ENCODE measurements around the gene ASXL3.

ASXL3 gene

DNA sequence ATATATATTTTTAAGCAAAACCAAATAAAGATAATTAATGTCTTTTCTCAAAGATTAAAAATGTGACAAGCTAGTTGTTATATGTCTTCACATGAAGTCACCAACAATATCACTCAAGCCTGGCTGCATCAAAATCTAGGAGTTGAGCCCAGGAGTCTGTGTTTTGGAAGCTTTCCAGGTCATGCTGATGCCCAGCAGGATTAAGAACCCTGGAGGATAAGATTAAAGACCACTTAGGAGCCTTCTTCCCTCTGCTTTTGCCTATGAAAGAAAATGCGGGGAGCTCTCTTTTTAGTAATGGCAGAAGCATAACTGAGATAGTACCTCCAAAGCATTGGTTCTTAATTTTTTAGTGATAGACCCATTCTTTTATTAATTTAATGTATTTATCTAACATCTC is 157.4 kb downstream of the ASXL3 start:
- no peak for DNase-seq

DNA sequence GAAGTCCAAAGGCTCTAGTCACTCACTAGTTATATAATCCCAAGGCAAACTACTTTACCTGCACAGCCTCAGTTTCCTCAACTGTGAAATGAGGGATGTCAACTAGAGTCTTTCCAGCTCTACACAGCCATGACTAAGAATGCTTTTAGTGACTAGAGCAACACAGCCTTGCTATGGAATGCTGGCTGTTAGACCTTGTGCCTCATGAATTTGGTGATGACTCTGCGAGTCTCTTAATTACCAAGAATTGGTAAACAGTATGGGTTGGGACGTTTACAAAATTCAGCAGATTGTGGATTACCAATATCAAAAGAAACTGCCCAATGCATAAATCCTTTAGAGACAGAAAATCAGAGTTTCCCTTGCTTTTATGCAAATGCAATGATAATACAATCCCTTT is 163.7 kb downstream of the ASXL3 start:
- no peak for DNase-seq

DNA sequence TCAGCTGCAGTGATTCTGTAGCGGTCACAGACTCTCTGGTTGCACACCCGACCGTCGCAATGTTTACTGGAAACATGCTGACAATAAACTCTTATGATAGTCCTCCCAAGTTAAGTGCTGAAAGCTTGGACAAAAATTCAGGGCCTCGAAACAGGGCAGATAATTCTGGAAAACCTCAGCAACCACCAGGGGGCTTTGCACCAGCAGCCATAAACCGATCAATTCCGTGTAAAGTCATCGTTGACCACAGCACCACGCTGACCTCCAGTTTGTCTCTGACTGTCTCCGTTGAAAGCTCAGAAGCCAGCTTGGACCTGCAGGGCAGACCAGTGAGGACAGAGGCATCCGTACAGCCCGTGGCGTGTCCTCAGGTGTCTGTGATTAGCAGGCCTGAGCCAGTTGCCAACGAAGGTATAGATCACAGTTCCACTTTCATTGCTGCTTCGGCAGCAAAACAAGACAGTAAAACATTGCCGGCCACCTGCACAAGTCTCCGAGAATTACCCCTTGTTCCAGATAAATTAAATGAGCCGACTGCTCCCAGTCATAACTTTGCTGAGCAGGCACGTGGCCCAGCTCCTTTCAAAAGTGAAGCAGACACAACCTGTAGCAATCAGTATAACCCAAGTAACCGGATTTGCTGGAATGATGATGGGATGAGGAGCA is 166.1 kb downstream of the ASXL3 start:
- DNase-seq = no peak

DNA sequence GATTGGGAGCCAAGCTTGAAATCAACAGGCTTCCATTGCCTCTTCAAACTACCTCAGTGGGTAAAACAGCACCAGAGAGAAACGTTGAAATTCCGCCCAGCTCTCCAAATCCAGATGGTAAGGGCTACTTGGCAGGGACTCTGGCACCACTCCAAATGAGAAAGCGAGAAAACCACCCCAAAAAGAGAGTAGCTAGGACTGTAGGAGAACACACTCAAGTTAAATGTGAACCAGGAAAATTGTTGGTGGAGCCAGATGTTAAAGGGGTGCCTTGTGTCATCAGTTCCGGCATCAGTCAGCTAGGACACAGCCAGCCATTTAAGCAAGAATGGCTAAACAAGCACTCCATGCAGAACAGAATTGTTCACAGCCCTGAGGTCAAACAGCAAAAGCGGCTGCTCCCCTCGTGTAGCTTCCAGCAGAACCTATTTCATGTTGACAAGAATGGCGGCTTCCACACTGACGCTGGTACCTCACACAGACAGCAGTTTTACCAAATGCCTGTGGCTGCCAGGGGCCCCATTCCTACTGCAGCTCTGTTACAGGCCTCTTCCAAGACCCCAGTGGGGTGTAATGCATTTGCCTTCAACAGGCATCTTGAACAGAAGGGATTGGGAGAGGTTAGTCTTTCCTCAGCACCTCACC is 167.3 kb downstream of the ASXL3 start:
- no peak for DNase-seq

DNA sequence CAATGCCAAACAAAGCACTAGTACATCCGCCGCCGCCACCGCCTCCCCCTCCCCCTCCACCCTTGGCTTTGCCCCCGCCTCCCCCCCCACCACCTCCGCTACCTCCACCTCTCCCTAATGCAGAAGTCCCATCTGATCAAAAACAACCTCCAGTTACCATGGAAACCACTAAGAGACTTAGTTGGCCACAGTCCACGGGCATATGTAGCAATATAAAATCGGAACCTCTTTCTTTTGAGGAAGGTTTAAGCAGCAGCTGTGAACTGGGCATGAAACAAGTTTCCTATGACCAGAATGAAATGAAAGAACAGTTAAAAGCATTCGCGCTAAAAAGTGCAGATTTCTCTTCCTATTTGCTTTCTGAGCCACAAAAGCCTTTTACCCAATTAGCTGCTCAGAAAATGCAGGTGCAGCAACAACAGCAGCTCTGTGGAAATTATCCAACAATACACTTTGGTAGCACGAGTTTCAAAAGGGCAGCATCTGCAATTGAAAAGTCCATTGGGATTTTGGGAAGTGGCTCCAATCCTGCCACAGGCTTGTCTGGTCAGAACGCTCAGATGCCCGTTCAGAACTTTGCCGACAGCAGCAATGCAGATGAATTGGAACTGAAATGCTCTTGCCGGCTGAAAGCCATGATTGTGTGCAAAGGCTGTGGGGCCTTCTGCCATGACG is 168.0 kb downstream of the ASXL3 start:
- no peak for DNase-seq

DNA sequence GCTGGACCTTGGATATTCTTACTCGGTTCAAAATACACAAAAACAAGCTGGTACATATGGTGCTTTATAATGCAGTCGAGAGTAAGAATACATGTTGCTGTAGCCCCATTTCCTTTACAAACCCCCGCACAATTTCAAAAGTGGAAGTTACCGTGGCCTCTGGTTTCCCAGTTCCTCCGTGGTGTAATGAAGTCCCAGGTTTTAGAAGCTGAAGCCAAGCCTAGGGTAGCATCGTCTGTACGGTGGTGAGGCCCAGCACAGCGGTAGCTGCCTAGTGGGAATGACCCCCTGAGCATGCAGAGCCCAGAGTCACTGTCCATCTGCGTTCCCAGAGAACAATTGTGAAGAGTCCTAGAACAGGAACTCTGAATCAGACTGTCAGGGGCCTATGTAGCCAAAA is 171.8 kb downstream of the ASXL3 start:
- DNase-seq = no peak

DNA sequence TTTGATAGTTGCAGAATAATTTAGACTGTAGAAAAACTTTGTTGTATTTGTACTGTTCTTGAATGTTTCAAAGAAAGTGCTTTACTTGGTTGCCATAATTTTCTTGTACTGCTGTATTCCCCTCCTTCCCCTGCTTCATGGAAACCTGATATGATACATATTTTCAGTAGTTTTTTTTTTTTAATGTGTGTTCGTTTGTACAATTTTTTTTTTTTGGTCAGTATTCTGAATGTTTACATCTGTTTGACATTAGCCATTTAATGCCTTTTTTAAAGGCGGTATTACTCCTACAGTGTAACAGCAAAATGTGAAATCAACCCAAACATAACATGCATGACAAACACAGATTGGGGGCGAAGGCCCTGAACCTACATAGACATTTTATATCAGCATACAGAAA is 172.3 kb downstream of the ASXL3 start:
- no peak for DNase-seq

DNA sequence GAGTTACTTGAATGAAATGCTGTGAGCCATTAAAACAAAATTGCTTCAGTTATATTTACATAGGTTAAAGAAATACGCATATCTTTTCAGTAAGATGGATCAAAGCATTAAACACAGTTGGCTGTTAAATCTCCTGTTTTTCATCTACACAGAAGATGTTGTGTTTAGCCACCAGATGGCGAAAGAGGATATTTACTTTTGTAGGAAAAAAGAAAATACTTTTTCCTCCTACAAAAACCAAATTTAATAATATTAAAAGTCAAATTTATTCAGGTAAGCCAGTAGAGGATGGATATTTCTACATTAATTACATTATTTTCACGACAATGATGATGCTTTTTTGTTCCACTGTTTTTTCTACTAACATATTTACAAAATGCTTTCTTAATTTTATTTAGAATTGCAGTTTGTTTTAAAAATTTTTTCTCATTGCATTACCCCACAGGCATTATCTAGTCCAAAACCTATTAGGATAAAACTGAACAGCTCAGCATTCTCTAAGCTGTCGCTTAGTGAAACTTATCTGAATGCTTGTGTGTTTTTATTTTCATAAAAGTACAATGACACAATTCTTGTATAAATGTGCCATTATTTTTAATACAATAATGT is 173.7 kb downstream of the ASXL3 start:
- DNase-seq = no peak

DNA sequence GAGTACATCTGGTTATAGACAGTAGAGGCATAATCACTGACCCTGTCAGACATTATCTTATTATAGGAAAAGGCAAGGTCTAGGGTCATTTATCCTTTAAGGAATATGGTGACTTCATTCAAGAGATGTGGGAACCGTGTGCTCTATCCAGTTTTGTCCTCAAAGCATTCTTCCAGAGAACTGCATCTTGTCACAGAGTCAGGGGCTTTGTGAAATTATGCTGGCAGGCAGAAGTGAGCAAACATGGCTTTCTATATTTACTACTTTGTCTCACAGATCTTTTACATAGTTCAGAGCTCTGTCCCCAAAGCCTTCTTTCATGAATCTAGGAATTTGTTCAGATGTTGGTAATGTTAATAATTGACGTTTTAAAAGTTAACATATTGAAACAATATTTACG is 177.4 kb downstream of the ASXL3 start:
- DNase-seq = no peak

DNA sequence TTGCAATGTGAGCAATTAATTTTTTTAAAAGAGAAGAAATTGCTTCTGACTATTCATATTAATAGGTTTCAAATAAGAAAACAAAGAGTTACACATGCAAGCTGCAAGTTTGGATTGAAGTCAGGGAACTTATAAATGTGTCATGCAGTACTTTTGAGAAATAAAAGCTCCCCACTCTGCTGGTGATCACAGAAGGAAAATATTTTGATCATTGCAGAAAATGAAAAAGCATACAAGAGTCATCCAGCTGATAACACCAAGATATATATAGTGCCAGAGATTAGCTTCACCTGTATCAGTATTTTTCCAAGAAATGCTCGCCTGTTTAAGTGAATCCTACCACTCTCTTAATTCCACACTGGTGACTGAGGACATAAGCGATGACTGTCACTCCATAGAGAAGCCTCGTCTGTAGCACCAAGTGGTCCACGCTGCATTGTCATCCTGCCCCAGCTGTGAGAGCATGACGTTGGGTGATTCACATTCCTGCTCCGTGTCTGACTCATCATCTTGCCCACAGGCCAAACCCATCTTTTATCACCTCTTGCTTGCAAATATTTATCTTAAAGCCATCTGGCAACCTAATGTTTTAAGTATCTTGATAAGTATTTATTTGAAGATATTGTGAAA is 178.0 kb downstream of the ASXL3 start:
- DNase-seq = no peak

DNA sequence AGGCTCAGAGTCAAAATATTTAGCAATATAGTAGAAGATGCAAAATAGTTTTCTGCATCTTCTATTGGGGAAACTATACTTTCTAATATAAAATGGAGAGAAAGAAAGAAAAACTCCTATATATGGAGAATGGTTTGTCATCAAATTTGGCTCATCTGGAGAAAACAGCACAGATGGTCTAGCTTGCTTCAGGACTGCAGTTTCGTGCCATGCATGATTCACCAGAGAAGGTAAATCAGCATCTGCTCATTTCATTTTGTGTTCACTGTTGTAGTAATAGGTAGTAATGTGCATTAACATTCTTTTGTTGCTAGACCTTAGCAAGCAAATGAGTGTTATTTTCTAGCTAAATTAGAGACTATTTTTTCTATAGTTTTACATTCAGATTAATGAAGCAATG is 179.0 kb downstream of the ASXL3 start:
- no peak for DNase-seq

DNA sequence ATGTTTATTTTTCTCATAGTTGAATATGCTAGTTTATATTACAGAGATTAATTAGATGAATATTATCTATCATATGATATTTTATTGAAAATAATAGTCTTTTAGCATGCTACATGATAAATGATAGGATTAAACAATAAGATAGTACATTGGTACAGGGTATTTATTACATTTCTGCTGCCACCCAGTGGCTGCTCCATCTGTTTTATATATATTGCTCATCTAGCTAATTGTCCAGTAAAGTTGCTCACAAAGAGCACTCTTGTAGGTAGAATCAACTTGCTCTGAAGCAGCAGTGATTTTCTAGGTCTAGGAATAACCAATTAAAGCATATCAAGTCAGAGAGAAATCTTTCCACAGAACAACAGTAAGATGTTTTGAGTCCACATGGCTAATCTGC is 183.3 kb downstream of the ASXL3 start:
- no peak for DNase-seq

DNA sequence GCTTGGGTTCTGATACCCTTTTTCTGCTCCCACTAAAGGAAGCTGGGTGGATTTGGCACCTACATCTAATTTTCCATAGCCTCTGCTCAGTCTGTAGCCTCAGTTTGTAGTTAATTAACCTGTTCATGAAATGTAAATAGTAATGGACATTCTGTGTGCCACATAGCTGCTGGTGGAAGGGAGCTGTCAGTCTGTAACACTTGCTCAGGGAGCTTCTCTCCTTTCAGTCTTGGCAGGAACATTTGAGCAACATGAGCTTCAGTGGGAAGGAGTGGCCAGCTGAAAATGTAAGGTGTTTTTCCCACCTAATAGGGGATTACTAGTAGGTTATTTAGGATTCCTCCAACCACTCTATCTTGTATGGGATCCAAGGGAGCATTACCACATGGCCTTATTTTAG is 203.4 kb downstream of the ASXL3 start:
- no peak for DNase-seq

Data from 8988T (cell line).